Upper lobe of left lung (tissue), 6 donors: ENCODE measurements around the gene FLCN. TPM values are rescaled to one million over a fixed set of nuclear protein-coding genes. Genes with fewer than 3 reads are reported as not detected.
A peak's percentile ranks its signal among the peaks of the same experiment; 100 is the strongest.

Source experiments
- ATAC-seq, 2 donors: fragments of 200-7000 bp; cut with Tn5 transposase; one replicate each; pipeline ENCODE4 v1.9.1; 2022; ENCODE audit warnings: mild to moderate bottlenecking in 2 of 2, moderate library complexity in 2 of 2; ENCODE audit not compliant: low FRiP score in 2 of 2
- DNase-seq, 2 donors: peaks; one replicate each; pipeline ENCODE4 v3.0.0-alpha.2; 2019 to 2020
- H3K27ac ChIP-seq, 4 donors: fragments of 200-600 bp; sonication (generic); one replicate each; pipeline ENCODE4 v1.5.1; 2016 to 2019
- H3K27me3 ChIP-seq, 4 donors: fragments of 200-600 bp; sonication (generic); one replicate each; pipeline ENCODE4 v1.5.1; 2017 to 2019
- H3K36me3 ChIP-seq, 4 donors: fragments of 200-600 bp; sonication (generic); one replicate each; pipeline ENCODE4 v1.5.1; 2016 to 2019
- H3K4me1 ChIP-seq, 4 donors: fragments of 200-600 bp; sonication (generic); one replicate each; pipeline ENCODE4 v1.5.1; 2018 to 2019
- H3K4me3 ChIP-seq, 4 donors: fragments of 200-600 bp; sonication (generic); one replicate each; pipeline ENCODE4 v1.5.1; 2017 to 2019; ENCODE audit warnings: mild to moderate bottlenecking in 2 of 4, moderate library complexity in 1 of 4
- H3K9me3 ChIP-seq, 4 donors: fragments of 200-600 bp; sonication (generic); one replicate each; pipeline ENCODE4 v1.5.1; 2018 to 2019
- EP300 ChIP-seq, 4 donors: sonication (generic); formaldehyde crosslinking; IDR thresholded peaks; one replicate each; pipeline ENCODE4 v1.5.1; 2017; ENCODE audit warnings: antibody characterized with exemption in 4 of 4, control low read depth in 2 of 4
- POLR2A ChIP-seq, 4 donors: fragments of 450-650 bp; IDR thresholded peaks; one replicate each; pipeline ENCODE4 v1.5.1; 2016 to 2017; ENCODE audit warnings: antibody characterized with exemption in 4 of 4, mild to moderate bottlenecking in 2 of 4
- POLR2AphosphoS5 ChIP-seq, 2 donors: sonication (generic); formaldehyde crosslinking; IDR thresholded peaks; one replicate each; pipeline ENCODE4 v1.5.1; 2017; ENCODE audit warnings: antibody characterized with exemption in 2 of 2
- WGBS, 2 donors: methylation state at CpG; one replicate each; pipeline ENCODE4 v1.1.5; 2017 to 2018; 5-methylcytosine and 5-hydroxymethylcytosine counted together
- total RNA-seq, 6 donors: library from RNA; depleted of rRNA in 4 of 6; stranded (reverse); fragments of >200 nt in 4 of 6; gene quantifications; one replicate each; pipeline versions ENCODE4 v1.1.0 to v1.2.1, GENCODE V29; 2016 to 2021
- TF ChIP-seq, protein P1 (sequence below), 6 experiments: fragments of 450-650 bp in 4 of 6; fragments of 200-600 bp in 2 of 6; sonication (generic) in 2 of 6; IDR thresholded peaks; one replicate each; pipeline ENCODE4 v1.5.1; 2016 to 2019; ENCODE audit warnings: antibody characterized with exemption in 6 of 6
- donor health status: DM: no; HTN: no; CAD: no; lungs with moderate emphysema.
- donor health status: DM: no; HTN: yes; CAD: no; lungs with severe emphysema.

The FLCN gene
- total RNA-seq, 6 donors from 2014 or later: 62.3 to 420 (median 103) TPM

DNA sequence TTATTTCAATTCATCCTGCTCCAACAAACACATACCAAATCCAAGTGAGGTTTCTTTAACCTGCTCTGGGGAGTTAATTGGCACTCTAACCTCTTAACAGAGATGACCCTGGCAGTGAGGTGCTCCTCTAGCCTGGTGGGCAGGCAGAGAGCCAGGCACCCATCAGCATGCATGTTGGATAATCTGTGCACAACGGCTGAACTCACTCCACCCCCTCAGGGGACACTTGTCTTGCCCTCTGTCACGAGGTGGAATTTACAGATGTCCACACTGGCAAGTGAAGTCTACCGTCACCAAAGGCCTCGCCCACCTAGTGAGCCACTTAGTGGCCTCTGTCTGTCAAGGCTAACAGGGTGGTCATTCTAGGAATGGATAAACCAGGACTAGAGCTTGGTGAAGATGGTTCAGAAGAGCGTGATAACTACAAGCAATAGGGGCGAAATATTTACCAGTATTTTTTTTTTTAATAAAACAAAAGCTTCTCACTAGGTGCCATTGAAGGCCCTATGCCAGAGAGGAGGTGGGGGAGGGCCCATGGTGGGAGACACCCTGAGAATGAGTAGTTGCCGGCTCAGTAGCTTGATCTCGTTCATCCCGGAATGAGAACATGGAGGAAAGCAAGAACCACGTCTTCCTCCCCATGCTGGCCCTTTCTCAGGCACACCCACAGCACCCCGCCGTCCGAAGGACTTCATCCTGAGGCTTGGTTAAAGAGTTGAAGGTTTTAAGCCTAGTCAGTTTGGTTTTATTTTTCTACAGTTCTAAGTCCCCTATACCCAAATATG lies 56.0 kb downstream of the FLCN start:
- DNase-seq: no peak
- TF ChIP-seq EP300 (IDR thresholded peaks at IDR 0.05) (no peak), POLR2A (IDR thresholded peaks at IDR 0.05) (no peak), POLR2AphosphoS5 (IDR thresholded peaks at IDR 0.05) (no peak)
- TF ChIP-seq, protein P1, sequence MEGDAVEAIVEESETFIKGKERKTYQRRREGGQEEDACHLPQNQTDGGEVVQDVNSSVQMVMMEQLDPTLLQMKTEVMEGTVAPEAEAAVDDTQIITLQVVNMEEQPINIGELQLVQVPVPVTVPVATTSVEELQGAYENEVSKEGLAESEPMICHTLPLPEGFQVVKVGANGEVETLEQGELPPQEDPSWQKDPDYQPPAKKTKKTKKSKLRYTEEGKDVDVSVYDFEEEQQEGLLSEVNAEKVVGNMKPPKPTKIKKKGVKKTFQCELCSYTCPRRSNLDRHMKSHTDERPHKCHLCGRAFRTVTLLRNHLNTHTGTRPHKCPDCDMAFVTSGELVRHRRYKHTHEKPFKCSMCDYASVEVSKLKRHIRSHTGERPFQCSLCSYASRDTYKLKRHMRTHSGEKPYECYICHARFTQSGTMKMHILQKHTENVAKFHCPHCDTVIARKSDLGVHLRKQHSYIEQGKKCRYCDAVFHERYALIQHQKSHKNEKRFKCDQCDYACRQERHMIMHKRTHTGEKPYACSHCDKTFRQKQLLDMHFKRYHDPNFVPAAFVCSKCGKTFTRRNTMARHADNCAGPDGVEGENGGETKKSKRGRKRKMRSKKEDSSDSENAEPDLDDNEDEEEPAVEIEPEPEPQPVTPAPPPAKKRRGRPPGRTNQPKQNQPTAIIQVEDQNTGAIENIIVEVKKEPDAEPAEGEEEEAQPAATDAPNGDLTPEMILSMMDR (IDR thresholded peaks at IDR 0.05): no peak
- Histone ChIP-seq H3K4me1 (peaks cover 12 to 26% (median 17%) of the 10 kb centered on the region in 4 donors), H3K36me3 (peaks cover 34 to 87% (median 75%) of the 10 kb centered on the region in 4 donors), H3K4me3 (no peak overlapping the region), H3K27me3 (no peaks in the 10 kb centered on the region), H3K27ac (no peak overlapping the region), H3K9me3 (no peaks in the 10 kb centered on the region)
- WGBS, 2 donors: 81 to 87% methylated on average over 13 of the region's 13 CpGs
- ATAC-seq: no peak

DNA sequence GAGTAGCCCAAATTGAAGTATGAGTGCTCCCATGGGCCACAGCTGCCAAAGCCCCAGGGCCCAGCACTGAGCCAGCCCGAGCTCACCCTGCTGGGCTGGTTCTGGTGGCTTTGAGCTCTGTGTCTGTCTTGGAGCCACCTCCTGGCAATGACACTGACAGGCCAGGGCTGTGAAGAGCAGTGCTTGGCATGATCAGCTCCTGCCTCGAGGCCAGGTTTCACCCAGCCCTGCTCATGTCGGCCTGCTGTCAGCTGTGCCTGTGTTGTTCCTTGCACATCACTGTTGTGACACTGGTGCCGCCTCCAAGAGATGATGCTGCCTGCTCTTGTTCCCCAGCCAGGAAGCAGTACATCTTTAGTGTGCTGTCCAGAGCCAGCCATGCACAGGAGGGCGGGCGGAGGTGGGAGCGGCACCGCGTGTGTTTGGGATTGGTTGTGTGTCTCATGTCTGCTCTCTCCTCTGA lies 56.8 kb downstream of the FLCN start:
- peak overlapping the region in 1 of 4 donors; percentile 22 for H3K27ac ChIP-seq
- 96 to 99% methylated on average over 6 to 9 of the region's 9 CpGs for WGBS, 2 donors

DNA sequence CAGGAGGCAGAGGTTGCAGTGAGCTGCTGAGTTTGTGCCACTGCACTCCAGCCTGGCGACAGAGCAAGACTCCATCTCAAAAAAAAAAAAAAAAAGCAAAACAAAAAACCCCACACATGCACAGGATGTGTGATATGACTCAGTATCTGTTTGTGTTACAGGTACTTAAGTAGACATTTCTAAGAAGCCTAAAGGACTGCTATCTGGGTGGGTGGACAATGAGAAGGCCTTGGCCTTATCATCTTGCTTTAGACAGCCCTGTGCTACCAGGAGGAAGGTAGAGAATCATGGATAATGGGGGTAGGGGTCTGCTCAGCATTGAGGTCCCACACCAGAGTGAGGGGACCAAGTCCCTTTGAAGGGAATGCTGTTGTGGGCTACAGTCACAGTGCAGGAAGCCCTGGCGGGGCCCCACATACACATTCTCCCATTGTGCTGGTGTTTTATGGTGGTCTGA lies 57.6 kb downstream of the FLCN start:
- DNase-seq (no peak), ATAC-seq (no peak)
- Histone ChIP-seq H3K27ac (no peak overlapping the region), H3K9me3 (no peaks in the 10 kb centered on the region), H3K4me1 (peaks cover 3 to 20% (median 5%) of the 10 kb centered on the region in 4 donors), H3K36me3 (peaks cover 34 to 99% (median 82%) of the 10 kb centered on the region in 4 donors), H3K4me3 (no peak overlapping the region), H3K27me3 (no peaks in the 10 kb centered on the region)
- TF ChIP-seq POLR2A (IDR thresholded peaks at IDR 0.05) (no peak), POLR2AphosphoS5 (IDR thresholded peaks at IDR 0.05) (no peak), EP300 (IDR thresholded peaks at IDR 0.05) (no peak)
- WGBS, 2 donors: 72 to 100% methylated on average over 2 of the region's 2 CpGs

More for the DNA sequence above, 56.8 kb downstream of the FLCN start:
- no peak for TF ChIP-seq POLR2A (IDR thresholded peaks at IDR 0.05)
- no peak for TF ChIP-seq EP300 (IDR thresholded peaks at IDR 0.05)
- no peak for TF ChIP-seq POLR2AphosphoS5 (IDR thresholded peaks at IDR 0.05)
- TF ChIP-seq, protein P1 (IDR thresholded peaks at IDR 0.05): no peak
- H3K27me3 ChIP-seq: no peaks in the 10 kb centered on the region
- H3K36me3 ChIP-seq: peaks cover 34 to 95% (median 83%) of the 10 kb centered on the region in 4 donors
- no peak for ATAC-seq
- peaks cover 9 to 26% (median 10%) of the 10 kb centered on the region in 4 donors for H3K4me1 ChIP-seq
- no peak overlapping the region for H3K4me3 ChIP-seq
- H3K9me3 ChIP-seq: no peaks in the 10 kb centered on the region
- DNase-seq: no peak

DNA sequence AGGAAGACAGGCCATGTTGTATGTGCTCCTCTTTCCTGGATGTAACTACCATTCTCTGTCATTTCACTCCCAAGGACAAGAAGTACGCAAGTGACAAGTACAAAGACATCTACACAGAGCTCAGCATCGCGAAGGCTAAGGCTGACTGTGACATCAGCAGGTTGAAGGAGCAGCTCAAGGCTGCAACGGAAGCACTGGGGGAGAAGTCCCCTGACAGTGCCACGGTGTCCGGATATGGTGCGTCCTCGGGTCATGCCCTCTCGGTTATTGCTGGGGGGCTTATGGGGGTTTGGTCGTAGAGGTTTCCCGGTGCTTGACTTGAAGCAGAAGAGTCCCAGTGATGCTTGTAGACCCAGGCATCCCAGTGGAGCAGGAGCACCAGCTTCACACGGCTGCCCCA lies 59.8 kb downstream of the FLCN start:
- no peak for TF ChIP-seq POLR2A (IDR thresholded peaks at IDR 0.05)
- no peak for TF ChIP-seq POLR2AphosphoS5 (IDR thresholded peaks at IDR 0.05)
- TF ChIP-seq, protein P1 (IDR thresholded peaks at IDR 0.05): no peak
- TF ChIP-seq EP300 (IDR thresholded peaks at IDR 0.05): no peak
- 96 to 97% methylated on average over 12 of the region's 12 CpGs for WGBS, 2 donors
- no peak overlapping the region for H3K4me3 ChIP-seq
- DNase-seq (no peak), ATAC-seq (no peak)
- H3K27me3 ChIP-seq: no peaks in the 10 kb centered on the region
- H3K27ac ChIP-seq: no peak overlapping the region
- H3K9me3 ChIP-seq: no peaks in the 10 kb centered on the region
- H3K4me1 ChIP-seq: peaks cover 0 to 12% (median 10%) of the 10 kb centered on the region in 4 donors
- peaks cover 36 to 100% (median 88%) of the 10 kb centered on the region in 4 donors for H3K36me3 ChIP-seq

DNA sequence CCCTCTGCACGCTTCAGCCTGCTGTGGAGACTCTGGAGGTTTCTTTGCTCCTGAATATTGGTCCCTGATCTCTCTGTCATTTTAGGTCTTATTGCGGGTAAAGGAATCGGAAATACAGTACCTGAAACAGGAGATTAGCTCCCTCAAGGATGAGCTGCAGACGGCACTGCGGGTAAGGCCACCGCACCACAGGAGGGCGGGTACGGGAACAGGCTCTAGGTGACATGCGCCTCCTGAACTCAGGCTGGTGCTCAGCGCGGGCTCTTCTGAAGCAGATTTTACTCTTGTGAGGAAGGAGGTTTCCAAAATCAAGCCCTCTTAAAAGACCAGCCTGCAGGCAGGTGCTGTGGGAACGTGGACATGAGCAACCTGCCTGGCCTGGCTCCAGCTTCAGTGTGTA lies 60.6 kb downstream of the FLCN start:
- 95 to 96% methylated on average over 12 of the region's 12 CpGs for WGBS, 2 donors
- no peak overlapping the region for H3K27ac ChIP-seq
- peaks cover 8 to 20% (median 16%) of the 10 kb centered on the region in 4 donors for H3K4me1 ChIP-seq
- no peak overlapping the region for H3K4me3 ChIP-seq
- H3K9me3 ChIP-seq: no peaks in the 10 kb centered on the region
- peaks cover 36 to 100% (median 89%) of the 10 kb centered on the region in 4 donors for H3K36me3 ChIP-seq
- no peak for ATAC-seq
- no peak for DNase-seq
- H3K27me3 ChIP-seq: no peaks in the 10 kb centered on the region
- TF ChIP-seq POLR2AphosphoS5 (IDR thresholded peaks at IDR 0.05) (no peak), EP300 (IDR thresholded peaks at IDR 0.05) (no peak), POLR2A (IDR thresholded peaks at IDR 0.05) (no peak)
- TF ChIP-seq, protein P1 (IDR thresholded peaks at IDR 0.05): no peak
